ENCODE data around the gene NFATC2.

The NFATC2 gene

DNA sequence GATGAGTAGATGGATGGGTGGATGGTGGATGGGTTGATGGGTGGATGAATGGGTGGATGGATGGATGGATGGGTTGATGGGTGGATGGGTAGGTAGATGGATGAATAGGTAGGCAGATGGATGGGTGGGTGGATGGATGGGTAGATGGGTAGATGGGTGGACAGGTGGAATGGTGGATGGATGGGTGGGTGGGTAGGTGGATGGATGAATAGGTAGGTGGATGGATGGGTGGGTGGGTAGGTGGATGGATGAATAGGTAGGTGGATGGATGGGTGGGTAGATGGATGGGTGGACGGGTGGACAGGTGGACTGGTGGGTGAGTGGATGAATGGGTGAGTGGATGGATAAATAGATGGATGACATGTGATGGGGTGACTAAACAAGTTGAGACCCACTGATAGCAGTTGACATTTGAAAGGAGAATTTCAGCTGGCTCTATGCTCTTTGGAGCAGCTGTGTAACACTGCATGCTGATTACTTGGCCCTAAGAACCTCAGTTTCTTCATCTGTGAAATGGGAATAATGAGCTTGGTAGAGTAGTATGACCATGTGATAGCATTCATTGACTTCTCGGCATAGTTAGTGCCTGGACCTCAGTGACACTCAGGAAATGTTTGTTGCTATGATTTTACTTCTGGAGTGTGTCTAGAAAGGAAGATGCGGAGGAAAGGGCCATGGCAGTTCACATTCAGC, 184.3 kb downstream of the NFATC2 start:
- TF ChIP-seq, protein P1, sequence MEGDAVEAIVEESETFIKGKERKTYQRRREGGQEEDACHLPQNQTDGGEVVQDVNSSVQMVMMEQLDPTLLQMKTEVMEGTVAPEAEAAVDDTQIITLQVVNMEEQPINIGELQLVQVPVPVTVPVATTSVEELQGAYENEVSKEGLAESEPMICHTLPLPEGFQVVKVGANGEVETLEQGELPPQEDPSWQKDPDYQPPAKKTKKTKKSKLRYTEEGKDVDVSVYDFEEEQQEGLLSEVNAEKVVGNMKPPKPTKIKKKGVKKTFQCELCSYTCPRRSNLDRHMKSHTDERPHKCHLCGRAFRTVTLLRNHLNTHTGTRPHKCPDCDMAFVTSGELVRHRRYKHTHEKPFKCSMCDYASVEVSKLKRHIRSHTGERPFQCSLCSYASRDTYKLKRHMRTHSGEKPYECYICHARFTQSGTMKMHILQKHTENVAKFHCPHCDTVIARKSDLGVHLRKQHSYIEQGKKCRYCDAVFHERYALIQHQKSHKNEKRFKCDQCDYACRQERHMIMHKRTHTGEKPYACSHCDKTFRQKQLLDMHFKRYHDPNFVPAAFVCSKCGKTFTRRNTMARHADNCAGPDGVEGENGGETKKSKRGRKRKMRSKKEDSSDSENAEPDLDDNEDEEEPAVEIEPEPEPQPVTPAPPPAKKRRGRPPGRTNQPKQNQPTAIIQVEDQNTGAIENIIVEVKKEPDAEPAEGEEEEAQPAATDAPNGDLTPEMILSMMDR (IDR thresholded peaks at IDR 0.05; ENCODE audit: extremely low read depth, missing control alignments): no peak
- no peak for DNase-seq (ENCODE audit: low spot score)

- no peak for DNase-seq (ENCODE audit: low spot score)
Measured at GRCh38 chr20:51357543-51357942, 185.0 kb downstream of the NFATC2 start.

GRCh38 chr20:51356871-51357270, 185.6 kb downstream of the NFATC2 start:
- no peak for DNase-seq (ENCODE audit: low spot score)
- TF ChIP-seq, protein P1 (IDR thresholded peaks at IDR 0.05; ENCODE audit: extremely low read depth, missing control alignments): no peak

More at GRCh38 chr20:51357543-51357942, 185.0 kb downstream of the NFATC2 start:
- TF ChIP-seq, protein P1 (IDR thresholded peaks at IDR 0.05; ENCODE audit: extremely low read depth, missing control alignments): no peak

DNA sequence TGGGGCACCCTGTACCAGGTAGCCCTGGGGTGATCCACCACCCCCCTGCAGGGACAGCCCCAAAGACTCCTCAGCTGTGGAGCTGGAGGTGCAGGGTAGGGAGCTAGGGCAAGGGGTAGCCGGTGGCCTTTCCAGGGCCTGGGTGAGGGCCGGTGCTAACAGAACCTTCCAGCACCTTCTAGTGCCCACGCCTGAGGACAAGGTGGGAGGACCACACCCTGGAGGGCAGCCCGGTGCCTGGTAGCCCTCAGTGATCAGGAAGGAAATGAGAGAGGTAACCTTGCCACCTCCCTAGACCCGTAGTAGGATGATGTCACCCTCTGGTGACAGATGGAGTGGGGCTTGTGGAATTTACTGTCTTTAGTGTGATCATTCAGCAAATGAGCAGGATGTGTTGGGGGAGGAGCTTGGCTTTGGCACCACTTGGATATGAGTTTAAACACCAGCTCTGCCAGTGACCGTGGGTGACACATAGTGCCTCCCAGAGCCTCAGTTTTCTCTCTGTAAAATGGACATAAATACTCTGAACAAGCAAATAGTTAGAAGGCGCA, 187.7 kb downstream of the NFATC2 start:
- no peak for DNase-seq (ENCODE audit: low spot score)
- TF ChIP-seq, protein P1 (IDR thresholded peaks at IDR 0.05; ENCODE audit: extremely low read depth, missing control alignments): no peak

GRCh38 chr20:51354191-51354768, 188.2 kb downstream of the NFATC2 start:
- DNase-seq (ENCODE audit: low spot score): no peak
- TF ChIP-seq, protein P1 (IDR thresholded peaks at IDR 0.05; ENCODE audit: extremely low read depth, missing control alignments): no peak

- no peak for DNase-seq (ENCODE audit: low spot score)
- TF ChIP-seq, protein P1 (IDR thresholded peaks at IDR 0.05; ENCODE audit: extremely low read depth, missing control alignments): no peak
Measured at GRCh38 chr20:51353491-51353890, 189.0 kb downstream of the NFATC2 start.

DNA sequence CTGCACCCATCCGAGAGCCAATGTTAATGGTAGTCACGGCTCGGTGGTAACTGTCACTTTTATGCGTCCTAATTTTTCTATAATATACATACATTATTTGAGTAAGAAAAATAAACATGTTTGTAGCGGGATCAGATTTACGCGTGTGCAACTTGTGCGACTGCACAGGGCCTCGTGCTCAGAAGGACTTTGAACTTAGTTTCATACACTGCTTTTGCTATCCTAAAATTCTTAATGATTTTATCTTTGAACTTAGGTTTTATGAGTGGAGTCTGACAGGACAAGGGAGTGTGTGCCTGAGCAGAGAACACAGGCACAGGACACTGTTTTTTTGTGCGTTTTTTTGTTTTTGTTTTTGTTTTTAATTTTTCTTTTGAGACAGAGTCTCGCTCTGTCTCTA, 189.7 kb downstream of the NFATC2 start:
- TF ChIP-seq, protein P1 (IDR thresholded peaks at IDR 0.05; ENCODE audit: extremely low read depth, missing control alignments): no peak
- no peak for DNase-seq (ENCODE audit: low spot score)
